Right lobe of liver (tissue), 6 donors: ENCODE results near the gene SCAMP3. TPM values are rescaled to one million over a fixed set of nuclear protein-coding genes. Genes with fewer than 3 reads are reported as not detected.

Experiments used
- ATAC-seq, 4 donors: fragments of 200-7000 bp; cut with Tn5 transposase; one replicate each; pipeline ENCODE4 v1.9.1; 2020; ENCODE audit warnings: mild to moderate bottlenecking in 4 of 4, moderate library complexity in 4 of 4
- DNase-seq, 3 donors: peaks; one replicate each; pipeline ENCODE4 v3.0.0-alpha.2; 2020
- H3K27ac ChIP-seq, 3 donors: fragments of 200-600 bp; one replicate each; pipeline ENCODE4 v1.8.0; 2022
- H3K27me3 ChIP-seq, 2 donors: fragments of 200-600 bp; one replicate each; pipeline ENCODE4 v1.8.0; 2022
- H3K36me3 ChIP-seq, 4 donors: fragments of 200-600 bp; sonication (generic) in 1 of 4; one replicate each; pipeline versions ENCODE4 v1.5.1 to v1.8.0; 2017 to 2022; ENCODE audit warnings: control low read depth in 1 of 4
- H3K4me1 ChIP-seq, 4 donors: fragments of 200-600 bp; sonication (generic) in 1 of 4; one replicate each; pipeline versions ENCODE4 v1.5.1 to v1.8.0; 2017 to 2022; ENCODE audit warnings: control low read depth in 1 of 4
- H3K4me3 ChIP-seq, 3 donors: fragments of 200-600 bp; one replicate each; pipeline ENCODE4 v1.8.0; 2022
- H3K9me3 ChIP-seq, 4 donors: fragments of 200-600 bp; sonication (generic) in 1 of 4; one replicate each; pipeline versions ENCODE4 v1.5.1 to v1.8.0; 2017 to 2022; ENCODE audit warnings: control low read depth in 1 of 4
- POLR2A ChIP-seq: fragments of 450-650 bp; IDR thresholded peaks from one replicate; pipeline ENCODE4 v1.6.1; 2017; ENCODE audit warnings: antibody characterized with exemption, mild to moderate bottlenecking
- WGBS: methylation state at CpG from one replicate; pipeline ENCODE4 v1.1.6; 2018; ENCODE audit warnings: low coverage, low lambda C conversion rate; ENCODE audit not compliant: insufficient coverage; ENCODE audit errors: missing lambda C conversion rate; 5-methylcytosine and 5-hydroxymethylcytosine counted together
- intact Hi-C, 2 donors: fragments of 100-400 bp; cut with DNase I; formaldehyde crosslinking; loops; one replicate each; pipeline versions ENCODE4 v1.11.2 to v1.14.1; 2022
- total RNA-seq, 6 experiments: library from RNA; depleted of rRNA in 2 of 6; stranded (reverse); fragments of >200 nt in 2 of 6; fragmentation: NEBNext Ultra II Directional in 3 of 6; extraction: Animal tissue kit (Norgen Biotek cat#: 25700) in 3 of 6; gene quantifications; one replicate each; pipeline versions ENCODE4 v1.1.0 to v1.2.4, GENCODE V29; 2016 to 2023
- TF ChIP-seq, protein P1 (sequence below), 4 donors: fragments of 200-600 bp in 3 of 4; fragments of 450-650 bp in 1 of 4; IDR thresholded peaks; one replicate each; pipeline versions ENCODE4 v1.5.1 to v1.8.0; 2016 to 2022; ENCODE audit warnings: antibody characterized with exemption in 4 of 4, mild to moderate bottlenecking in 2 of 4
- donor health status: DM: no; HTN: yes; CAD: no.
- donor health status: DM: no; HTN: no; CAD: no.
- donor health status: DM: no; HTN: no; CAD: no.
- donor health status: DM: no; HTN: yes; CAD: no.
- donor health status: DM: no; HTN: yes; CAD: no.

The SCAMP3 gene
- total RNA-seq, 6 experiments from 2014 or later: 27.9 to 63.4 (median 29.2) TPM

DNA sequence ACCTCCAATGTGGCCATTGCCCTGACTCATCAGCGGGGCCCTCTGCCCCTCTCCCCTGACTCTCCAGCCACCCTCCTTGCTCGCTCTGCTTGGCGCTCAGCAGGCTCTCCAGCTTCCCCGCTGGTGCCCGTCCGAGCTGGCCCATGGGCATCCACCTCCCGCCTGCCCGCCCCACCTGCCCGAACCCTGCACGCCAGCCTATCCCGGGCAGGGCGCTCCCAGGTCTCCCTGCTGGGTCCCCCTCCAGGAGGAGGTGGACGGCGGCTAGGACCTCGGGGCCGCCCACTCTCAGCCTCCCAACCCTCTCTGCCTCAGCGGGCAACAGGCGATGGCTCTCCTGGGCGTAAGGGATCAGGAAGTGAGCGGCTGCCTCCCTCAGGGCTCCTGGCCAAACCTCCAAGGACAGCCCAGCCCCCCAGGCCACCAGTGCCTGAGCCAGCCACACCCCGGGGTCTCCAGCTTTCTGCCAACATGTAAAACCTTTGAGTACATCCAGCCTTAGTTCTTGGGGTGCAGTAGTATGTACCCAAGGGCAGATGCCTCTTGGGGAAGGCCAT is 25.9 kb upstream of the SCAMP3 start:
- ATAC-seq (peak in 2 of 4 donors; percentile 9), DNase-seq (no peak)
- Histone ChIP-seq H3K4me1 (peaks cover 0 to 5% (median 0%) of the 10 kb centered on the region in 4 donors), H3K36me3 (no peaks in the 10 kb centered on the region), H3K27me3 (no peaks in the 10 kb centered on the region), H3K27ac (no peak overlapping the region), H3K4me3 (no peak overlapping the region), H3K9me3 (no peaks in the 10 kb centered on the region)
- intact Hi-C loops: no loop called here
- 73% methylated on average over 3 of the region's 21 CpGs for WGBS
- TF ChIP-seq POLR2A: no peak
- TF ChIP-seq, protein P1, sequence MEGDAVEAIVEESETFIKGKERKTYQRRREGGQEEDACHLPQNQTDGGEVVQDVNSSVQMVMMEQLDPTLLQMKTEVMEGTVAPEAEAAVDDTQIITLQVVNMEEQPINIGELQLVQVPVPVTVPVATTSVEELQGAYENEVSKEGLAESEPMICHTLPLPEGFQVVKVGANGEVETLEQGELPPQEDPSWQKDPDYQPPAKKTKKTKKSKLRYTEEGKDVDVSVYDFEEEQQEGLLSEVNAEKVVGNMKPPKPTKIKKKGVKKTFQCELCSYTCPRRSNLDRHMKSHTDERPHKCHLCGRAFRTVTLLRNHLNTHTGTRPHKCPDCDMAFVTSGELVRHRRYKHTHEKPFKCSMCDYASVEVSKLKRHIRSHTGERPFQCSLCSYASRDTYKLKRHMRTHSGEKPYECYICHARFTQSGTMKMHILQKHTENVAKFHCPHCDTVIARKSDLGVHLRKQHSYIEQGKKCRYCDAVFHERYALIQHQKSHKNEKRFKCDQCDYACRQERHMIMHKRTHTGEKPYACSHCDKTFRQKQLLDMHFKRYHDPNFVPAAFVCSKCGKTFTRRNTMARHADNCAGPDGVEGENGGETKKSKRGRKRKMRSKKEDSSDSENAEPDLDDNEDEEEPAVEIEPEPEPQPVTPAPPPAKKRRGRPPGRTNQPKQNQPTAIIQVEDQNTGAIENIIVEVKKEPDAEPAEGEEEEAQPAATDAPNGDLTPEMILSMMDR (IDR thresholded peaks at IDR 0.05): no peak

DNA sequence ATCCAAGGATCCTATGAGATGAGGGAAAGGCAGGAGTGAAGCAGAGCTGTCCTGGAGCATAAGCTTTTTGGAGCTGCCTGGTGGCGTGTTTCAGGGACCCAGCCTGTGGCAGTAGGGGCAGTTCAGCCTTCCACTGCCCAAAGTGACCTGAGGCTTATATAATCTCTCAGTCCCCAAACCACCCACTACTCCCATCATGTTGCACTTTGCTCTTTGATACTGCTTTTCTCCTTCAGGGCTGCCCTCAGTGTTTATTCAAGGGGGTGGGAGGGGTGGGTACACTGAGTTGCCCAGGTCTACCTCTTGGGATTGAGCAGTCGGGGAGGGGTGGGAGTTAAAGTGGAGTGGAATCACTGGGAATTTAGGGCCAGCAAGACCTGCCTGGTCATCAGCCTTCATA is 24.4 kb upstream of the SCAMP3 start:
- peak in 1 of 3 donors; percentile 69 for DNase-seq

DNA sequence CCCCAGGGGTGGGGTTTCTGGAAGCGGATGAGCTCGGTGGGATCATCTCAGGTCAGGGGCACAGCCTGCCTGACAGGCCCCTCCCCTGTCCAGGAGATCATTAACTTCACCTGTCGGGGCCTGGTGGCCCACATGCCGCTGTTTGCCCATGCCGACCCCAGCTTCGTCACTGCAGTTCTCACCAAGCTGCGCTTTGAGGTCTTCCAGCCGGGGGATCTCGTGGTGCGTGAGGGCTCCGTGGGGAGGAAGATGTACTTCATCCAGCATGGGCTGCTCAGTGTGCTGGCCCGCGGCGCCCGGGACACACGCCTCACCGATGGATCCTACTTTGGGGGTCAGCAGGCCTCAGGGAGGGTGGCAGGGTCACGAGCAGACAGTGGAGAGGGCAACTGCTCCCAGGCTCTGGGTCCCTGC is 23.5 kb upstream of the SCAMP3 start:
- Histone ChIP-seq H3K4me3 (no peak overlapping the region), H3K36me3 (no peaks in the 10 kb centered on the region), H3K9me3 (no peaks in the 10 kb centered on the region), H3K27ac (no peak overlapping the region), H3K4me1 (peaks cover 0 to 5% (median 0%) of the 10 kb centered on the region in 4 donors), H3K27me3 (no peaks in the 10 kb centered on the region)
- WGBS: no CpG with 5 or more reads among the region's 18 CpGs
- intact Hi-C loops: no loop called here
- TF ChIP-seq, protein P1 (IDR thresholded peaks at IDR 0.05): no peak
- TF ChIP-seq POLR2A: no peak
- ATAC-seq (peak in 2 of 4 donors; percentile 7 to 30), DNase-seq (no peak)

More for the DNA sequence above, 24.4 kb upstream of the SCAMP3 start:
- TF ChIP-seq, protein P1 (IDR thresholded peaks at IDR 0.05): no peak
- TF ChIP-seq POLR2A: no peak
- H3K27ac ChIP-seq: no peak overlapping the region
- peak; percentile 40 to 71 (median 60) for ATAC-seq
- 38% methylated on average over 2 of the region's 2 CpGs for WGBS
- H3K4me3 ChIP-seq: no peak overlapping the region
- peaks cover 0 to 5% (median 0%) of the 10 kb centered on the region in 4 donors for H3K4me1 ChIP-seq
- no peaks in the 10 kb centered on the region for H3K27me3 ChIP-seq
- H3K36me3 ChIP-seq: no peaks in the 10 kb centered on the region
- intact Hi-C loops: no loop called here
- H3K9me3 ChIP-seq: no peaks in the 10 kb centered on the region

DNA sequence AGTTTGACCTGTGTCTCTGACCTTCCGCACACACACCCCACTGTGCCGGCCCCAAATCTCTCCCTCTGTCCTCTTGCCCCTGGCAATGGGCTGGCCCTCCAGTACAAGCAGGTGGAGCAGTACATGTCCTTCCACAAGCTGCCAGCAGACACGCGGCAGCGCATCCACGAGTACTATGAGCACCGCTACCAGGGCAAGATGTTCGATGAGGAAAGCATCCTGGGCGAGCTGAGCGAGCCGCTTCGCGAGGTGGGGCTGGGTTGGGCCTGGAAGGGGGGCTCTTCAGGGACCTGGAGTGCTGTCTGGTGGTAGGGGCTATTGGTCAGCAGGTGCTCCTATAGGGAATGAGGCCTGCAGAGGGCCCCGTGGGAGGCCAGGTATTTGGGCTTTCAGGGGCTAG is 22.9 kb upstream of the SCAMP3 start:
- no peaks in the 10 kb centered on the region for H3K27me3 ChIP-seq
- ATAC-seq (no peak), DNase-seq (no peak)
- H3K4me1 ChIP-seq: peaks cover 0 to 5% (median 0%) of the 10 kb centered on the region in 4 donors
- no peak overlapping the region for H3K27ac ChIP-seq
- no peaks in the 10 kb centered on the region for H3K9me3 ChIP-seq
- no peak for TF ChIP-seq POLR2A
- TF ChIP-seq, protein P1 (IDR thresholded peaks at IDR 0.05): no peak
- intact Hi-C loops: no loop called here
- H3K36me3 ChIP-seq: no peaks in the 10 kb centered on the region
- no peak overlapping the region for H3K4me3 ChIP-seq
- 90% methylated on average over 13 of the region's 14 CpGs for WGBS
